Spleen (tissue), 11 donors: ENCODE results near the gene ZNF512B. TPM values are rescaled to one million over a fixed set of nuclear protein-coding genes. Genes with fewer than 3 reads are reported as not detected.
"Not testable (repeated sequence)": the region's sequence is repeated elsewhere in the genome, so short reads cannot be mapped to it uniquely, and the experiment has no call there.

Source experiments
- DNase-seq: peaks from one replicate; pipeline ENCODE4 v3.0.0-alpha.2; 2020
- H3K27ac ChIP-seq, 8 donors: fragments of 200-600 bp; sonication (generic) in 7 of 8; 1 replicate in 4 of 8; 2 replicates in 4 of 8; pipeline versions ENCODE4 v1.5.0 to v1.8.0; 2016 to 2021; ENCODE audit warnings: inconsistent platforms in 4 of 8, mild to moderate bottlenecking in 4 of 8, moderate library complexity in 1 of 8
- H3K27me3 ChIP-seq, 7 donors: fragments of 200-600 bp; sonication (generic) in 6 of 7; replicated peaks in 1 of 7; 1 replicate in 4 of 7; 2 replicates in 3 of 7; pipeline versions ENCODE4 v1.5.0 to v1.8.0; 2016 to 2021; ENCODE audit warnings: inconsistent platforms in 3 of 7, mild to moderate bottlenecking in 1 of 7
- H3K36me3 ChIP-seq, 6 donors: fragments of 200-600 bp; sonication (generic) in 5 of 6; 1 replicate in 4 of 6; 2 replicates in 2 of 6; pipeline versions ENCODE4 v1.5.0 to v1.8.0; 2016 to 2021; ENCODE audit warnings: inconsistent platforms in 2 of 6
- H3K4me1 ChIP-seq, 6 donors: fragments of 200-600 bp; sonication (generic) in 5 of 6; 1 replicate in 3 of 6; 2 replicates in 3 of 6; pipeline versions ENCODE4 v1.5.0 to v1.8.0; 2016 to 2021; ENCODE audit warnings: inconsistent platforms in 3 of 6
- H3K4me3 ChIP-seq, 8 donors: fragments of 200-600 bp; sonication (generic) in 7 of 8; 1 replicate in 4 of 8; 2 replicates in 4 of 8; pipeline versions ENCODE4 v1.5.0 to v1.8.0; 2016 to 2021; ENCODE audit warnings: inconsistent platforms in 4 of 8, mild to moderate bottlenecking in 4 of 8, moderate library complexity in 2 of 8
- H3K9me3 ChIP-seq, 8 donors: fragments of 200-600 bp; sonication (generic) in 7 of 8; 1 replicate in 4 of 8; 2 replicates in 4 of 8; pipeline versions ENCODE4 v1.5.0 to v1.8.0; 2016 to 2021; ENCODE audit warnings: inconsistent platforms in 4 of 8
- CTCF ChIP-seq, 11 experiments: fragments of 200-600 bp in 7 of 11; fragments of 450-650 bp in 4 of 11; sonication (generic) in 4 of 11; IDR thresholded peaks in 8 of 11; conservative IDR thresholded peaks in 3 of 11; 1 replicate in 7 of 11; 2 replicates in 4 of 11; pipeline versions ENCODE4 v1.4.0 to v1.8.0; 2016 to 2021; ENCODE audit warnings: antibody characterized with exemption in 11 of 11, inconsistent platforms in 4 of 11, mild to moderate bottlenecking in 1 of 11
- POLR2A ChIP-seq, 3 donors: fragments of 450-650 bp; IDR thresholded peaks; one replicate each; pipeline ENCODE4 v1.5.1; 2017; ENCODE audit warnings: antibody characterized with exemption in 3 of 3, mild to moderate bottlenecking in 1 of 3
- POLR2AphosphoS5 ChIP-seq, 3 donors: sonication (generic); formaldehyde crosslinking; IDR thresholded peaks; one replicate each; pipeline ENCODE4 v1.5.1; 2017; ENCODE audit warnings: antibody characterized with exemption in 3 of 3
- WGBS, 5 donors: extraction: QIAGEN DNeasy Blood & Tissue Kit in 3 of 5; methylation state at CpG; one replicate each; pipeline versions ENCODE4 v1.1.5 to v1.1.7; 2013 to 2018; 5-methylcytosine and 5-hydroxymethylcytosine counted together
- intact Hi-C: fragments of 100-400 bp; cut with DNase I; formaldehyde crosslinking; loops from one replicate; pipeline ENCODE4 v1.15.0; 2023; ENCODE audit warnings: low total_unique reads
- polyA plus RNA-seq, 3 donors: library from polyadenylated mRNA; stranded (reverse); fragments of 200-250 nt; gene quantifications; one replicate each; pipeline ENCODE4 v1.2.1, GENCODE V29; 2013
- total RNA-seq, 7 donors: library from RNA; depleted of rRNA in 3 of 7; stranded (reverse); fragments of >200 nt in 3 of 7; fragmentation: NEBNext Ultra II Directional in 4 of 7; extraction: Animal tissue kit (Norgen Biotek cat#: 25700) in 4 of 7; gene quantifications; one replicate each; pipeline versions ENCODE4 v1.1.0 to v1.2.1, GENCODE V29; 2016 to 2021
- donor health status: healthy with polysubstance abuse.
- donor health status: DM: no; HTN: no; CAD: no; lungs with moderate emphysema.
- donor health status: DM: no; HTN: no; CAD: no.
- donor health status: Bipolar disorder and iron deficiency.
- donor health status: healthy.
- donor health status: DM: no; HTN: no; CAD: no.
- donor health status: DM: yes; HTN: yes; CAD: no.

The ZNF512B gene
- total and polyA plus RNA-seq, 10 donors, result 3.4 to 21.8 (median 12.4) TPM

- Histone ChIP-seq H3K9me3 (peaks cover 0 to 15% (median 13%) of the 10 kb centered on the region in 8 donors), H3K4me1 (peaks cover 0 to 56% (median 15%) of the 10 kb centered on the region in 6 donors), H3K36me3 (peaks cover 0 to 91% (median 27%) of the 10 kb centered on the region in 6 donors), H3K4me3 (no peak overlapping the region), H3K27ac (no peak overlapping the region), H3K27me3 (no peaks in the 10 kb centered on the region)
- DNase-seq, result no peak
- intact Hi-C loops, result no loop called here
- WGBS, 5 donors, result 79 to 89% (median 80%) methylated on average over 11 of the region's 11 CpGs
- peak; percentile 15 to 61 (median 35) for TF ChIP-seq POLR2AphosphoS5 (IDR thresholded peaks at IDR 0.05)
- TF ChIP-seq CTCF (IDR thresholded peaks at IDR 0.05 in 8 of 11, conservative IDR thresholded peaks at IDR 0.05 in 3 of 11), result no peak
- TF ChIP-seq POLR2A (IDR thresholded peaks at IDR 0.05), result no peak
These were observed 51.9 kb downstream of the ZNF512B start for GRCh38 chr20:63917811-63918210.

- Histone ChIP-seq H3K36me3 (peaks cover 0 to 77% (median 20%) of the 10 kb centered on the region in 6 donors), H3K4me1 (peaks cover 4 to 66% (median 23%) of the 10 kb centered on the region in 6 donors), H3K9me3 (peaks cover 0 to 15% (median 13%) of the 10 kb centered on the region in 8 donors)
- DNase-seq, intact Hi-C loops, H3K27ac ChIP-seq, H3K27me3 ChIP-seq, H3K4me3 ChIP-seq: not testable (repeated sequence)
- WGBS, 5 donors, result 86 to 96% (median 95%) methylated on average over 8 of the region's 8 CpGs
These were observed 53.3 kb downstream of the ZNF512B start for GRCh38 chr20:63916371-63916939.

GRCh38 chr20:63915471-63915870 lies 54.3 kb downstream of the ZNF512B start:
- peak in 1 of 3 donors; percentile 5 for TF ChIP-seq POLR2AphosphoS5 (IDR thresholded peaks at IDR 0.05)
- no peak for TF ChIP-seq POLR2A (IDR thresholded peaks at IDR 0.05)
- Histone ChIP-seq H3K27me3 (no peaks in the 10 kb centered on the region), H3K36me3 (peaks cover 0 to 67% (median 18%) of the 10 kb centered on the region in 6 donors), H3K4me3 (no peak overlapping the region), H3K27ac (no peak overlapping the region), H3K4me1 (peaks cover 12 to 75% (median 33%) of the 10 kb centered on the region in 6 donors), H3K9me3 (peaks cover 0 to 15% (median 13%) of the 10 kb centered on the region in 8 donors)
- WGBS, 5 donors, result 82 to 95% (median 93%) methylated on average over 6 of the region's 6 CpGs
- intact Hi-C loops, result no loop called here
- no peak for DNase-seq

GRCh38 chr20:63913768-63914167 lies 56.0 kb downstream of the ZNF512B start:
- peaks cover 12 to 88% (median 45%) of the 10 kb centered on the region in 6 donors for H3K4me1 ChIP-seq
- intact Hi-C loops, result no loop called here
- DNase-seq, result no peak
- no peaks in the 10 kb centered on the region for H3K27me3 ChIP-seq
- H3K36me3 ChIP-seq, result peaks cover 0 to 56% (median 11%) of the 10 kb centered on the region in 6 donors
- H3K27ac ChIP-seq, result peak overlapping the region in 2 of 8 donors; percentile 18 to 69
- H3K4me3 ChIP-seq, result no peak overlapping the region
- no peak for TF ChIP-seq POLR2AphosphoS5 (IDR thresholded peaks at IDR 0.05)
- no peak for TF ChIP-seq CTCF (IDR thresholded peaks at IDR 0.05 in 8 of 11, conservative IDR thresholded peaks at IDR 0.05 in 3 of 11)
- no peak for TF ChIP-seq POLR2A (IDR thresholded peaks at IDR 0.05)
- H3K9me3 ChIP-seq, result peaks cover 0 to 15% (median 13%) of the 10 kb centered on the region in 8 donors
- 90 to 95% (median 94%) methylated on average over 12 of the region's 12 CpGs for WGBS, 5 donors

DNA sequence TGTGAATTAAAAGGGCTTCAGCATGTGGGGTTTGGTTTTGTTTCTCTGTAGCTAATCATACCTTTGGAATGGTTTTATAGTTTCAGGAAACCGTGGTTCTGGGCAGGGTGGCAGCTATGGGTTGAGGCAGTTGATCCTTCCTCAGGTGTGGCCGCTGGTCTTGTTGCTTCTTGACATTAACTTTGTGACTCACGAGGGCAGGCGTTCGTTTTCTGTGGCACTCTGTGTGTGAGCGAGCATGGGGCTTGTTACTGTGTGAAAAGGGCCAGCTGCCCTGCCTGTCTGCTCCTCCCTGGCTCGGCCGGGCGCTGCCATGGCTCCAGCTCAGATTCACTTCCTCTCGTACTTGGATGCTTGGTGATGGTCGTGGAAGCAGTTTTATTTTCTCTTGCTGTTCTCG lies 58.6 kb downstream of the ZNF512B start:
- TF ChIP-seq POLR2A (IDR thresholded peaks at IDR 0.05) (no peak), POLR2AphosphoS5 (IDR thresholded peaks at IDR 0.05) (peak in 2 of 3 donors; percentile 26 to 47)
- H3K4me3 ChIP-seq, result no peak overlapping the region
- H3K9me3 ChIP-seq, result peaks cover 0 to 9% (median 6%) of the 10 kb centered on the region in 8 donors
- no peak for DNase-seq
- peaks cover 0 to 35% (median 2%) of the 10 kb centered on the region in 6 donors for H3K36me3 ChIP-seq
- H3K4me1 ChIP-seq, result peaks cover 12 to 97% (median 49%) of the 10 kb centered on the region in 6 donors
- intact Hi-C loops, result no loop called here
- peak overlapping the region in 4 of 8 donors; percentile 32 to 69 (median 48) for H3K27ac ChIP-seq
- H3K27me3 ChIP-seq, result no peaks in the 10 kb centered on the region
- 32 to 51% (median 42%) methylated on average over 12 of the region's 12 CpGs for WGBS, 5 donors
